ENCODE data around the gene PRDM12. TPM values are rescaled to one million over a fixed set of nuclear protein-coding genes. Genes with fewer than 3 reads are reported as not detected.

Gene PRDM12
- not detected for total RNA-seq

DNA sequence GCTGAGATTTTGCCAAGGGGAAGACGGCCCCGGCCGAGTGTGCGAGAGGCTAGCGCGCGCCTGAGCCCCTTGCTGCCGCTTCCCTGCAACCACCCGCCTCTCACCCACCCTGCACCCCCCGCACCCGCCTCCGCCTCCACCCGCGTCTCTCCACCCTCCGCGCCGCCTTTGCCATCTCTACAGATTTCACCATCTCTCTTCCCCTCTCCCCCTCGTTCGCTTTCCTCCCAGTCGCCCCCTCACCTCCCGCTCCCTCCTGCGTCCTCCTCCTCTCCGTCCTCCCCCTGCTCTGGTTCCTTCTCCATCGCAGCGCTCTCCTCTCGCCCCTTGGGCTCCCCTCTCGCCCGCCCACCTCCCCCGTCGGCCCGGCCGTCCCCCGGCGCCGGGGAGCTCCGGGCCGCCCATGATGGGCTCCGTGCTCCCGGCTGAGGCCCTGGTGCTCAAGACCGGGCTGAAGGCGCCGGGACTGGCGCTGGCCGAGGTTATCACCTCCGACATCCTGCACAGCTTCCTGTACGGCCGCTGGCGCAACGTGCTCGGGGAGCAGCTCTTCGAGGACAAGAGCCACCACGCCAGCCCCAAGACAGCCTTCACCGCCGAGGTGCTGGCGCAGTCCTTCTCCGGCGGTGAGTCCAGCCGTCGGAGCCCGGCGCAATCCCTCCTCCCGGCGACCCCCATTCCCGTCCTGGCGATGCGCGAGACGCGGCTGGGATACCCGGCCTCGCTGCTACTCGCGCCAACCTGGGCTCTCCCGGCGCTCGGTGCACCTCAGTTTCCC is at the start of gene PRDM12:
TSS of gene PRDM12 (plus strand) at position 344 of the 778 bp plus-strand sequence. CDS start at position 404, 60 bp downstream.
- no peaks in the 10 kb centered on the region for H3K9me3 ChIP-seq
- peaks cover 0 to 75% (median 50%) of the 10 kb centered on the region in 4 donors for H3K4me1 ChIP-seq
- TF ChIP-seq EP300 (IDR thresholded peaks at IDR 0.05) (no peak), POLR2A (IDR thresholded peaks at IDR 0.05) (no peak)
- TF ChIP-seq, protein P1, sequence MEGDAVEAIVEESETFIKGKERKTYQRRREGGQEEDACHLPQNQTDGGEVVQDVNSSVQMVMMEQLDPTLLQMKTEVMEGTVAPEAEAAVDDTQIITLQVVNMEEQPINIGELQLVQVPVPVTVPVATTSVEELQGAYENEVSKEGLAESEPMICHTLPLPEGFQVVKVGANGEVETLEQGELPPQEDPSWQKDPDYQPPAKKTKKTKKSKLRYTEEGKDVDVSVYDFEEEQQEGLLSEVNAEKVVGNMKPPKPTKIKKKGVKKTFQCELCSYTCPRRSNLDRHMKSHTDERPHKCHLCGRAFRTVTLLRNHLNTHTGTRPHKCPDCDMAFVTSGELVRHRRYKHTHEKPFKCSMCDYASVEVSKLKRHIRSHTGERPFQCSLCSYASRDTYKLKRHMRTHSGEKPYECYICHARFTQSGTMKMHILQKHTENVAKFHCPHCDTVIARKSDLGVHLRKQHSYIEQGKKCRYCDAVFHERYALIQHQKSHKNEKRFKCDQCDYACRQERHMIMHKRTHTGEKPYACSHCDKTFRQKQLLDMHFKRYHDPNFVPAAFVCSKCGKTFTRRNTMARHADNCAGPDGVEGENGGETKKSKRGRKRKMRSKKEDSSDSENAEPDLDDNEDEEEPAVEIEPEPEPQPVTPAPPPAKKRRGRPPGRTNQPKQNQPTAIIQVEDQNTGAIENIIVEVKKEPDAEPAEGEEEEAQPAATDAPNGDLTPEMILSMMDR (IDR thresholded peaks at IDR 0.05) = no peak
- 1 to 2% methylated on average over 44 to 65 of the region's 76 CpGs for WGBS, 2 donors
- H3K4me3 ChIP-seq = peak within 1 kb of the TSS in 1 of 4 donors; percentile 0
- H3K27me3 ChIP-seq = peaks cover 6 to 93% of the 10 kb centered on the region in 2 donors
- no peak within 1 kb of the TSS for H3K27ac ChIP-seq
- DNase-seq (ENCODE audit: low spot score in 2 of 2) = no peak
- no peaks in the 10 kb centered on the region for H3K36me3 ChIP-seq

DNA sequence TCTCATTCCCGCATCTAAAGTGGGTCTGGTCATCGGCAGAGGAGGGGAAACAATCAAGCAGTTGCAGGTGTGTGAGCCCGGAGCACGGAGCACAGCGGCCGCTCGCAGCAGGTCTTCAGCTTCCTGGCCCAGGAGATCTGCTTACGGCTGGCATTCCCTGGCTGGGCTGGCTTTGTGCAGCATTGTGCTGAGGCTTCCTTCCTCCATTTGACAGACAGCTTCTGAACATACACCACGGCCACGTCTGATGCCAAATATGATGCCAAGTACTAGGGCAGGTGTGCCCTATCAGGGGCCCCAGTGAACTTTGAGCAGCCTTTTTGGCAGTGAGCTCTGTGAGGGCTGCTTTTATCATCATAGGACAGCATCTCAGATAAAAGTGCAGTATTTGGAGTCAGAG is 47.9 kb upstream of the PRDM12 start:
- no peak overlapping the region for H3K4me3 ChIP-seq
- DNase-seq (ENCODE audit: low spot score in 2 of 2) = no peak
- H3K27me3 ChIP-seq = no peaks in the 10 kb centered on the region
- H3K4me1 ChIP-seq = no peaks in the 10 kb centered on the region
- no peak overlapping the region for H3K27ac ChIP-seq
- H3K36me3 ChIP-seq = peaks cover 5 to 95% (median 30%) of the 10 kb centered on the region in 3 donors
- no peak for TF ChIP-seq POLR2A (IDR thresholded peaks at IDR 0.05)
- no peak for TF ChIP-seq EP300 (IDR thresholded peaks at IDR 0.05)
- TF ChIP-seq, protein P1 (IDR thresholded peaks at IDR 0.05) = no peak
- WGBS, 2 donors = 85 to 95% methylated on average over 10 of the region's 10 CpGs
- H3K9me3 ChIP-seq = no peaks in the 10 kb centered on the region

DNA sequence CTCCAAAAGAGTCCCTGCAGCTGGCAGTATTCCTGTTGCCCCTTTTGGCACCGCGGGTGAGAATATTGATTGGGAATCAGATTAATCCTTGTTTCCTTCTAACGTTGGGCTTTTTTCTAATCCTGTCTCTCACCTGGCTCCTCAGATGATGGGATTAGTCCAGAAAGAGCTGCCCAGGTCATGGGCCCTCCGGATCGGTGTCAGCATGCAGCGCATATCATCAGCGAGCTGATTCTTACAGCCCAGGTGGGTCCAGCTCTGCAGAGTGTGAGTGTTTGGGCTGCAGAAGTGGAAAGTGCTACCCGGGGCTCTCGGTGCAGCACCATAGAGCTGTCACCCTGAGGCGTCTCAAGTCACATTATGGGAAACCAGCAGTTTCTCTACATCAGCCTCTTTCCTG is 40.9 kb upstream of the PRDM12 start:
- peaks cover 6 to 100% (median 43%) of the 10 kb centered on the region in 3 donors for H3K36me3 ChIP-seq
- no peaks in the 10 kb centered on the region for H3K9me3 ChIP-seq
- no peak overlapping the region for H3K27ac ChIP-seq
- no peak for DNase-seq (ENCODE audit: low spot score in 2 of 2)
- TF ChIP-seq POLR2A (IDR thresholded peaks at IDR 0.05) (no peak), EP300 (IDR thresholded peaks at IDR 0.05) (no peak)
- TF ChIP-seq, protein P1 (IDR thresholded peaks at IDR 0.05) = no peak
- WGBS, 2 donors = 92 to 94% methylated on average over 10 of the region's 10 CpGs
- H3K4me3 ChIP-seq = no peak overlapping the region
- no peaks in the 10 kb centered on the region for H3K27me3 ChIP-seq
- no peaks in the 10 kb centered on the region for H3K4me1 ChIP-seq

DNA sequence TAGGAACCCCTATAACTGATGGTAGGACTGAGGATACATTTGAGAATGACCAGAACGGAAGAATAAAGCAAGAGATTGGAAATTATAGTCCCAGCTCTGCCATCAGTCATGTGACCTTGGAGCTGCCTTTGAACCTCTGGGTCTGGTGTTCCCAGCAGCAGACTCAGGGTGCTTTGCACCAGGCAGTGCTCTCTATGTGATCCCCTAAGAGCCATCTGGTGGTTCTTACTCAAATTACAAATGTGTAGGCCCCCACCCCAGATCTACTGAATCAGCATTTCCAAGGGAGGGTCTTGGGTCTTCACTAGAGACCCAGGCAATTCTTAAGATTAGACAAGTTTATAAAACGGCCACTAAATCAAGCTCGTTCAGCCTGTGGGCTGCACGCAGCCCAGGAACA is 40.2 kb upstream of the PRDM12 start:
- 83 to 87% methylated on average over 4 of the region's 4 CpGs for WGBS, 2 donors
- Histone ChIP-seq H3K4me3 (no peak overlapping the region), H3K27ac (no peak overlapping the region), H3K36me3 (peaks cover 6 to 100% (median 45%) of the 10 kb centered on the region in 3 donors), H3K27me3 (no peaks in the 10 kb centered on the region), H3K4me1 (no peaks in the 10 kb centered on the region), H3K9me3 (no peaks in the 10 kb centered on the region)
- DNase-seq (ENCODE audit: low spot score in 2 of 2) = no peak
- TF ChIP-seq EP300 (IDR thresholded peaks at IDR 0.05) = no peak
- TF ChIP-seq, protein P1 (IDR thresholded peaks at IDR 0.05) = no peak
- TF ChIP-seq POLR2A (IDR thresholded peaks at IDR 0.05) = no peak

DNA sequence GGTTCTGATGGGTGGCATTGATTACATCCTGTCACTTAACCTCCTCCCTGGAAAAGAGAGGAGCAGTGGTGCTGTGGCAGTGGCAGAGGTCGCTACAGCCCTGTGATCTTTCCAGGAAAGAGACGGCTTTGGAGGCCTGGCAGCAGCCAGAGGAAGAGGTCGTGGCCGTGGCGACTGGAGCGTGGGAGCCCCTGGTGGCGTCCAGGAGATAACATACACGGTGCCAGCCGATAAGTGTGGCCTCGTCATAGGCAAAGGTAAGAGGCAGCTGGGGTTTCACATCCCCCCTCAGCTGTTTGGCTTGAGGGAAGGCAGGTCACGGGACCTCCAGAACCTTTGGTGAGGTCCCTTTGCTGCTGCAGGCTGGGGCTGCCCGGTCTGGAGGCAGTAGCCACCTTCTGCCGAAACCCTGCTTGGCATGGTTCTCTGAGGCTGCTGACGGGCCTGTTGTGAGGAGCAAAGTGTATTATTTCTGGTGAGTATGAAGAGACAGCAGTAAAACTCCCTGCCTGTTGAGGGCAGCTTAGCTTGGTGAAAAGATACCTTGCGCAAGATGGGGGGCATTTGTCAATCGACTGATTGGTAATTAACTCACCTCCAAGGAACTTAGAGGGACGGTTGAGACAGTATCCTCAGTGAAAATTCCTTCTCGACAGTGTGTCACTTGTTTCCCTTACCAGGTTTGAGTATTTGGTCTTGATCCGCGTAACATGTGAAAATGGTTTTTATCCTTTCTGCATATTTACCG is 38.0 kb upstream of the PRDM12 start:
- peaks cover 5 to 100% (median 45%) of the 10 kb centered on the region in 3 donors for H3K36me3 ChIP-seq
- no peaks in the 10 kb centered on the region for H3K9me3 ChIP-seq
- 81% methylated on average over 21 of the region's 21 CpGs for WGBS, 2 donors
- no peaks in the 10 kb centered on the region for H3K4me1 ChIP-seq
- H3K27ac ChIP-seq = no peak overlapping the region
- no peaks in the 10 kb centered on the region for H3K27me3 ChIP-seq
- DNase-seq (ENCODE audit: low spot score in 2 of 2) = no peak
- no peak overlapping the region for H3K4me3 ChIP-seq
- TF ChIP-seq, protein P1 (IDR thresholded peaks at IDR 0.05) = no peak
- TF ChIP-seq EP300 (IDR thresholded peaks at IDR 0.05) = no peak
- no peak for TF ChIP-seq POLR2A (IDR thresholded peaks at IDR 0.05)
